ENCODE results near the gene CHD6. TPM values are rescaled to one million over a fixed set of nuclear protein-coding genes. Genes with fewer than 3 reads are reported as not detected.

CHD6 gene
- total RNA-seq, 1 experiment from 2014 or later, result 26.6 TPM

- CTCF ChIA-PET, result no interaction called here
- H3K9me3 ChIP-seq (ENCODE audit: control insufficient read depth in 1 of 2, insufficient read depth in 1 of 2, low read depth in 1 of 2, low read length in 2 of 2), result no peaks in the 10 kb centered on the region
- H2AFZ ChIP-seq (ENCODE audit: low read depth, low read length, poor library complexity, severe bottlenecking), result no peak overlapping the region
- no peaks in the 10 kb centered on the region for H3K27me3 ChIP-seq (ENCODE audit: insufficient read depth, low read length)
- TF ChIP-seq CEBPB (IDR thresholded peaks at IDR 0.05; ENCODE audit: low read depth) (no peak), JUND (IDR thresholded peaks at IDR 0.05) (no peak), EGR1 (IDR thresholded peaks at IDR 0.05; ENCODE audit: low read depth) (no peak), TCF7L2 (IDR thresholded peaks at IDR 0.05; ENCODE audit: borderline replicate concordance, extremely low read depth, insufficient read depth, insufficient read length) (no peak), REST (IDR thresholded peaks at IDR 0.05; ENCODE audit: low read depth) (no peak), SP1 (IDR thresholded peaks at IDR 0.05; ENCODE audit: low read depth) (no peak), CBX3 (IDR thresholded peaks at IDR 0.05; ENCODE audit: low read depth) (no peak)
- no TSS peak for BruUV-seq (replicated peaks)
- no peaks in the 10 kb centered on the region for H3K79me2 ChIP-seq (ENCODE audit: insufficient read depth, low read length)
- no peak overlapping the region for H3K4me2 ChIP-seq (ENCODE audit: low read length)
- intact Hi-C loops (cut with micrococcal nuclease), result no loop called here
- RAD21 ChIA-PET (ENCODE audit: low non-redundant PET in 1 of 2, low total read pairs in 2 of 2, uncharacterized antibody in 2 of 2, unreplicated experiment in 2 of 2), result no interaction called here
- no peaks in the 10 kb centered on the region for H4K20me1 ChIP-seq (ENCODE audit: insufficient read depth)
- ATAC-seq (no peak), DNase-seq (ENCODE audit: low read depth, low spot score) (no peak)
- H3K9me2 ChIP-seq (ENCODE audit: insufficient read depth), result no peaks in the 10 kb centered on the region
- H3K4me3 ChIP-seq (replicated peaks in 1 of 2; ENCODE audit: low read depth in 1 of 2, low read length in 2 of 2), result no peak overlapping the region
- H3K9ac ChIP-seq (ENCODE audit: low read length), result no peak overlapping the region
- POLR2A ChIA-PET, result no interaction called here
- no peaks in the 10 kb centered on the region for H3K4me1 ChIP-seq (ENCODE audit: control insufficient read depth in 1 of 2, insufficient read depth in 2 of 2, low read length in 2 of 2)
- no peak overlapping the region for H3K27ac ChIP-seq (ENCODE audit: low read depth, low read length)
- H3K36me3 ChIP-seq (ENCODE audit: control insufficient read depth in 1 of 2, insufficient read depth in 2 of 2, low read length in 2 of 2), result peaks cover 0 to 4% of the 10 kb centered on the region in 2 experiments; a peak in 1 of 4 replicates
Measured at GRCh38 chr20:41436679-41437078, 181.5 kb downstream of the CHD6 start.

- intact Hi-C loops (cut with micrococcal nuclease), result no loop called here
- Histone ChIP-seq H3K36me3 (ENCODE audit: control insufficient read depth in 1 of 2, insufficient read depth in 2 of 2, low read length in 2 of 2) (no peaks in the 10 kb centered on the region), H4K20me1 (ENCODE audit: insufficient read depth) (no peaks in the 10 kb centered on the region), H3K4me1 (ENCODE audit: control insufficient read depth in 1 of 2, insufficient read depth in 2 of 2, low read length in 2 of 2) (peaks cover 4 to 6% of the 10 kb centered on the region in 2 experiments; a peak in 2 of 4 replicates), H3K9ac (ENCODE audit: low read length) (no peak overlapping the region), H3K9me3 (ENCODE audit: control insufficient read depth in 1 of 2, insufficient read depth in 1 of 2, low read depth in 1 of 2, low read length in 2 of 2) (no peaks in the 10 kb centered on the region), H3K27ac (ENCODE audit: low read depth, low read length) (no peak overlapping the region), H2AFZ (ENCODE audit: low read depth, low read length, poor library complexity, severe bottlenecking) (no peak overlapping the region), H3K4me2 (ENCODE audit: low read length) (no peak overlapping the region), H3K79me2 (ENCODE audit: insufficient read depth, low read length) (no peaks in the 10 kb centered on the region), H3K9me2 (ENCODE audit: insufficient read depth) (no peaks in the 10 kb centered on the region), H3K27me3 (ENCODE audit: insufficient read depth, low read length) (no peaks in the 10 kb centered on the region), H3K4me3 (replicated peaks in 1 of 2; ENCODE audit: low read depth in 1 of 2, low read length in 2 of 2) (no peak overlapping the region)
- ATAC-seq (no peak), DNase-seq (ENCODE audit: low read depth, low spot score) (no peak)
- CTCF ChIA-PET, result no interaction called here
- BruUV-seq (replicated peaks), result no TSS peak
- POLR2A ChIA-PET, result no interaction called here
- RAD21 ChIA-PET (ENCODE audit: low non-redundant PET in 1 of 2, low total read pairs in 2 of 2, uncharacterized antibody in 2 of 2, unreplicated experiment in 2 of 2), result no interaction called here
- TF ChIP-seq SP1 (IDR thresholded peaks at IDR 0.05; ENCODE audit: low read depth) (no peak), EZH2 (IDR thresholded peaks at IDR 0.05) (no peak), RAD21 (IDR thresholded peaks at IDR 0.05; ENCODE audit: low read depth) (no peak), MAX (IDR thresholded peaks at IDR 0.05) (no peak), CTCF (IDR thresholded peaks at IDR 0.05 in 2 of 3, conservative IDR thresholded peaks at IDR 0.05 in 1 of 3; ENCODE audit: borderline replicate concordance in 1 of 3, insufficient read depth in 1 of 3, low read depth in 2 of 3, low read length in 2 of 3) (no peak), POLR2AphosphoS5 (IDR thresholded peaks at IDR 0.05; ENCODE audit: low read depth, low read length) (no peak), ATF3 (IDR thresholded peaks at IDR 0.05) (no peak), EGR1 (IDR thresholded peaks at IDR 0.05; ENCODE audit: low read depth) (no peak)
Measured at GRCh38 chr20:41433203-41433602, 185.0 kb downstream of the CHD6 start.

All from HCT116 (cell line).